ENCODE measurements around the gene GALNT15.

DNA sequence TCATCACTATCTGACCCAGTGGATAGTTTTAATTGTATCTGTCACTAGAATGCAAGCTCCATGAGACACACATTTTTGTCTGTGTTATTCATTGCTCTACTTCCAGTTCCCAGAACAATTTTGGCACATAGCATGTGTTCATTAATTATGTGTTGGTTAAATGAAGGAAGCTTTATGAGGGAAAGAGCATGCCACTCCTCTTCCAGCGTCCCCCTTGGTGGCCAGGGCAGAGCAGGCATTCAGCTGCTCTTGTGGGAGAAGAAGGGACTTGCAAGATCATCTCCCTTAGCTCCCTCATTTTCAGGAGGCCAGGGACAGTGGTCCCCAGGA lies 489 bp upstream of the GALNT15 start:
- TF ChIP-seq, protein P1, sequence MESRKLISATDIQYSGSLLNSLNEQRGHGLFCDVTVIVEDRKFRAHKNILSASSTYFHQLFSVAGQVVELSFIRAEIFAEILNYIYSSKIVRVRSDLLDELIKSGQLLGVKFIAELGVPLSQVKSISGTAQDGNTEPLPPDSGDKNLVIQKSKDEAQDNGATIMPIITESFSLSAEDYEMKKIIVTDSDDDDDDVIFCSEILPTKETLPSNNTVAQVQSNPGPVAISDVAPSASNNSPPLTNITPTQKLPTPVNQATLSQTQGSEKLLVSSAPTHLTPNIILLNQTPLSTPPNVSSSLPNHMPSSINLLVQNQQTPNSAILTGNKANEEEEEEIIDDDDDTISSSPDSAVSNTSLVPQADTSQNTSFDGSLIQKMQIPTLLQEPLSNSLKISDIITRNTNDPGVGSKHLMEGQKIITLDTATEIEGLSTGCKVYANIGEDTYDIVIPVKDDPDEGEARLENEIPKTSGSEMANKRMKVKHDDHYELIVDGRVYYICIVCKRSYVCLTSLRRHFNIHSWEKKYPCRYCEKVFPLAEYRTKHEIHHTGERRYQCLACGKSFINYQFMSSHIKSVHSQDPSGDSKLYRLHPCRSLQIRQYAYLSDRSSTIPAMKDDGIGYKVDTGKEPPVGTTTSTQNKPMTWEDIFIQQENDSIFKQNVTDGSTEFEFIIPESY (IDR thresholded peaks at IDR 0.05; ENCODE audit: borderline replicate concordance, low read depth), result no peak
- TF ChIP-seq CTCF (IDR thresholded peaks at IDR 0.05), result no peak
- TF ChIP-seq SIN3A (IDR thresholded peaks at IDR 0.05; ENCODE audit: borderline replicate concordance, low read depth, low read length), result no peak
- no peak; the same call in 1 of the 2 replicates for TF ChIP-seq NFIC (IDR thresholded peaks at IDR 0.05; ENCODE audit: borderline replicate concordance)
- TF ChIP-seq FOSL2 (IDR thresholded peaks at IDR 0.05; ENCODE audit: borderline replicate concordance, low read depth), result 0 out of 2 replicates have a peak, but pooled peaks have one; percentile 2
- TF ChIP-seq POLR2AphosphoS5 (IDR thresholded peaks at IDR 0.05; ENCODE audit: low read depth, low read length), result no peak
